Measurements from ENCODE around the gene OSBPL8. TPM values are rescaled to one million over a fixed set of nuclear protein-coding genes. Genes with fewer than 3 reads are reported as not detected.

The OSBPL8 gene
- 52.8 and 159 TPM in 2 replicates for total RNA-seq (2011; cell fraction: chromatin; rRNA removed; ENCODE audit: low replicate concordance)
- total RNA-seq (2011; cell fraction: nucleolus; rRNA removed): 43.4 and 53.4 TPM in 2 replicates
- total RNA-seq (2011; cell fraction: nucleoplasm; rRNA removed): 46.3 and 48.5 TPM in 2 replicates
- total RNA-seq (2014; rRNA removed) (28.3 and 32.1 TPM in 2 replicates), total RNA-seq (2014; rRNA removed; fragmentation: Illumina TruSeq; extraction: Trizol) (81.0 and 94.9 TPM in 2 replicates), total RNA-seq (2015; rRNA removed; fragmentation: Illumina TruSeq; extraction: Trizol) (70.2 and 78.3 TPM in 2 replicates), total RNA-seq (2021) (82.7 and 88.6 TPM in 2 replicates), polyA plus RNA-seq (2011; rRNA removed) (34.2 and 52.7 TPM in 2 replicates), polyA plus RNA-seq (2014; fragmentation: Illumina TruSeq; extraction: Trizol) (36.2 and 42.8 TPM in 2 replicates), polyA plus RNA-seq (2014; fragmentation: Nextera tagmentation; extraction: Ambion mirVana) (10 to 100 TPM; 17.4 to 19.9 TPM), polyA plus RNA-seq (2014; rRNA removed) (25.6 and 31.4 TPM in 2 replicates), polyA minus RNA-seq (2011; rRNA and poly(A)+ RNA removed) (334 and 360 TPM in 2 replicates), Bru-seq, nascent RNA (percentile 83 among the genes with signal in this experiment), BruChase-seq, experiment 1, labeled RNA remaining after a 2-hour chase (percentile 87 among the genes with signal in this experiment), BruChase-seq, experiment 2, labeled RNA remaining after a 6-hour chase (percentile 87 among the genes with signal in this experiment)
- 15.3 and 41.1 TPM in 2 replicates for polyA plus RNA-seq (2011; cell fraction: cytosol; rRNA removed)
- polyA plus RNA-seq (2011; cell fraction: nucleus; rRNA removed): 19.3 and 21.6 TPM in 2 replicates
- 28.9 and 29.0 TPM in 2 replicates for polyA plus RNA-seq (2012)
- polyA minus RNA-seq (2011; cell fraction: cytosol; rRNA and poly(A)+ RNA removed): 66.7 and 80.0 TPM in 2 replicates
- polyA minus RNA-seq (2011; cell fraction: nucleus; rRNA and poly(A)+ RNA removed): 73.6 and 124 TPM in 2 replicates
- long read RNA-seq, experiment 1, full-length matches to known transcripts: 27 of 150 reads
- long read RNA-seq, experiment 1, partial matches to known transcripts: 68 of 150 reads
- long read RNA-seq, experiment 1, other reads (novel, unspliced or antisense): 55 of 150 reads
- long read RNA-seq, experiment 2, partial matches to known transcripts: 0 of 21 reads
- long read RNA-seq, experiment 2, other reads (novel, unspliced or antisense): 21 of 21 reads
- long read RNA-seq, experiment 3, partial matches to known transcripts: 27 of 35 reads
- long read RNA-seq, experiment 3, other reads (novel, unspliced or antisense): 8 of 35 reads

GRCh38 chr12:76559400-76560085 lies at the start of gene OSBPL8:
OSBPL8 (minus strand) TSS chr12:76559771; CDS start chr12:76487551, 72,220 bp downstream.
- intact Hi-C loops (cut with micrococcal nuclease) (loop anchor here (5.0 to 10.0 kb wide), 3 partner anchors 87 to 475 kb away; partner anchors contain the start of gene NAP1L1), in situ Hi-C loops (cut with MboI) (no loop called here)
- no peaks in the 10 kb centered on the region for H3K36me3 ChIP-seq (ENCODE audit: control insufficient read depth, insufficient read depth, low read length)
- H3K9me3 ChIP-seq (replicated peaks; ENCODE audit: control insufficient read depth, insufficient read depth, low read depth, low read length): no peaks in the 10 kb centered on the region
- 0% methylated on average over 44 of the region's 76 CpGs for WGBS (ENCODE audit: insufficient coverage, low coverage, missing lambda C conversion rate)
- H3K4me2 ChIP-seq (ENCODE audit: insufficient read depth, low read length): peak within 1 kb of the TSS; percentile 92
- peak within 1 kb of the TSS; percentile 90 for H2AFZ ChIP-seq (ENCODE audit: low read depth, low read length)
- CTCF ChIA-PET (ENCODE audit: low intra/inter-chr PET ratio): no interaction called here
- FAIRE-seq (peak; percentile 79), DNase-seq (ENCODE audit: extremely low read depth in 1 of 4, low spot score in 3 of 4) (peak; percentile 94 to 98 (median 95)), ATAC-seq (peak; percentile 84)
- peak within 1 kb of the TSS; percentile 91 to 100 for H3K9ac ChIP-seq (ENCODE audit: insufficient read depth in 1 of 2, low read depth in 2 of 2, low read length in 2 of 2)
- H3K4me3 ChIP-seq: peak within 1 kb of the TSS; percentile 95
- H3K27me3 ChIP-seq (ENCODE audit: control insufficient read depth in 2 of 2, insufficient read depth in 2 of 2, low read length in 2 of 2): no peaks in the 10 kb centered on the region
- BruUV-seq (replicated peaks): no TSS peak
- H3K79me2 ChIP-seq (ENCODE audit: control insufficient read depth, insufficient read depth, low read length): peaks cover 56% of the 10 kb centered on the region
- H3K27ac ChIP-seq (ENCODE audit: extremely low read depth, low read depth, low read length): peak within 1 kb of the TSS; percentile 95
- peaks cover 14 to 25% of the 10 kb centered on the region in 2 experiments for H3K4me1 ChIP-seq (replicated peaks in 1 of 2; ENCODE audit: control insufficient read depth in 2 of 2, insufficient read depth in 2 of 2, low read length in 2 of 2)
- H3K9me1 ChIP-seq (ENCODE audit: control insufficient read depth, insufficient read depth, low read length): no peaks in the 10 kb centered on the region
- POLR2A ChIA-PET: interaction anchor here (0.6 to 2.2 kb wide), 10 partner anchors 8 to 411 kb away, joined by 3 to 11 read pairs (median 4); no protein-coding TSS in a partner anchor
- H4K20me1 ChIP-seq (replicated peaks; ENCODE audit: control insufficient read depth, insufficient read depth, low read length): peaks cover 12% of the 10 kb centered on the region; the same call in 1 of the 2 replicates
- TF ChIP-seq FOXP1 (CRISPR knock-in tag; IDR thresholded peaks at IDR 0.05) (peak; percentile 72), MED1 (CRISPR knock-in tag; IDR thresholded peaks at IDR 0.05; ENCODE audit: borderline replicate concordance) (no peak), ZNF316 (IDR thresholded peaks at IDR 0.05) (no peak), SMAD3 (CRISPR knock-in tag; conservative IDR thresholded peaks at IDR 0.05) (no peak), ZNF609 (CRISPR knock-in tag; IDR thresholded peaks at IDR 0.05; ENCODE audit: borderline replicate concordance) (no peak), SAP30 (IDR thresholded peaks at IDR 0.05; ENCODE audit: borderline replicate concordance, insufficient read depth, low read depth, low read length, poor library complexity, severe bottlenecking) (peak; percentile 32), RBM34 (IDR thresholded peaks at IDR 0.05; ENCODE audit: borderline replicate concordance, insufficient read depth, low read length) (no peak), CEBPG (CRISPR knock-in tag; IDR thresholded peaks at IDR 0.05) (peak; percentile 57; the same call in 1 of the 2 replicates), CEBPG (tag; conservative IDR thresholded peaks at IDR 0.05 in 1 of 2, IDR thresholded peaks at IDR 0.05 in 1 of 2) (no peak), ZEB2 (IDR thresholded peaks at IDR 0.05) (no peak; the same call in 1 of the 2 replicates), RFX5 (IDR thresholded peaks at IDR 0.05; ENCODE audit: low read depth, low read length) (no peak)
